Upper lobe of left lung (tissue), 6 donors: ENCODE data around the gene NDEL1. TPM values are rescaled to one million over a fixed set of nuclear protein-coding genes. Genes with fewer than 3 reads are reported as not detected.

Source experiments
- ATAC-seq, 2 donors: fragments of 200-7000 bp; cut with Tn5 transposase; one replicate each; pipeline ENCODE4 v1.9.1; 2022; ENCODE audit warnings: mild to moderate bottlenecking in 2 of 2, moderate library complexity in 2 of 2; ENCODE audit not compliant: low FRiP score in 2 of 2
- DNase-seq, 2 donors: peaks; one replicate each; pipeline ENCODE4 v3.0.0-alpha.2; 2019 to 2020
- H3K27ac ChIP-seq, 4 donors: fragments of 200-600 bp; sonication (generic); one replicate each; pipeline ENCODE4 v1.5.1; 2016 to 2019
- H3K27me3 ChIP-seq, 4 donors: fragments of 200-600 bp; sonication (generic); one replicate each; pipeline ENCODE4 v1.5.1; 2017 to 2019
- H3K36me3 ChIP-seq, 4 donors: fragments of 200-600 bp; sonication (generic); one replicate each; pipeline ENCODE4 v1.5.1; 2016 to 2019
- H3K4me1 ChIP-seq, 4 donors: fragments of 200-600 bp; sonication (generic); one replicate each; pipeline ENCODE4 v1.5.1; 2018 to 2019
- H3K4me3 ChIP-seq, 4 donors: fragments of 200-600 bp; sonication (generic); one replicate each; pipeline ENCODE4 v1.5.1; 2017 to 2019; ENCODE audit warnings: mild to moderate bottlenecking in 2 of 4, moderate library complexity in 1 of 4
- H3K9me3 ChIP-seq, 4 donors: fragments of 200-600 bp; sonication (generic); one replicate each; pipeline ENCODE4 v1.5.1; 2018 to 2019
- CTCF ChIP-seq, 6 experiments: fragments of 450-650 bp in 4 of 6; fragments of 200-600 bp in 2 of 6; sonication (generic) in 2 of 6; IDR thresholded peaks; one replicate each; pipeline ENCODE4 v1.5.1; 2016 to 2019; ENCODE audit warnings: antibody characterized with exemption in 6 of 6
- EP300 ChIP-seq, 4 donors: sonication (generic); formaldehyde crosslinking; IDR thresholded peaks; one replicate each; pipeline ENCODE4 v1.5.1; 2017; ENCODE audit warnings: antibody characterized with exemption in 4 of 4, control low read depth in 2 of 4
- POLR2A ChIP-seq, 4 donors: fragments of 450-650 bp; IDR thresholded peaks; one replicate each; pipeline ENCODE4 v1.5.1; 2016 to 2017; ENCODE audit warnings: antibody characterized with exemption in 4 of 4, mild to moderate bottlenecking in 2 of 4
- POLR2AphosphoS5 ChIP-seq, 2 donors: sonication (generic); formaldehyde crosslinking; IDR thresholded peaks; one replicate each; pipeline ENCODE4 v1.5.1; 2017; ENCODE audit warnings: antibody characterized with exemption in 2 of 2
- WGBS, 2 donors: methylation state at CpG; one replicate each; pipeline ENCODE4 v1.1.5; 2017 to 2018; 5-methylcytosine and 5-hydroxymethylcytosine counted together
- total RNA-seq, 6 donors: library from RNA; depleted of rRNA in 4 of 6; stranded (reverse); fragments of >200 nt in 4 of 6; gene quantifications; one replicate each; pipeline versions ENCODE4 v1.1.0 to v1.2.1, GENCODE V29; 2016 to 2021
- donor health status: DM: no; HTN: no; CAD: no; lungs with moderate emphysema.
- donor health status: DM: no; HTN: yes; CAD: no; lungs with severe emphysema.

NDEL1 gene
- total RNA-seq, 6 donors from 2014 or later, result 62.3 to 138 (median 85.4) TPM

GRCh38 chr17:8466873-8467272 is 31.2 kb downstream of the NDEL1 start:
- H3K27ac ChIP-seq, result no peak overlapping the region
- peaks cover 22 to 76% (median 59%) of the 10 kb centered on the region in 4 donors for H3K36me3 ChIP-seq
- H3K4me1 ChIP-seq, result peaks cover 7 to 47% (median 20%) of the 10 kb centered on the region in 4 donors
- TF ChIP-seq EP300 (IDR thresholded peaks at IDR 0.05), result no peak
- TF ChIP-seq POLR2A (IDR thresholded peaks at IDR 0.05), result no peak
- TF ChIP-seq CTCF (IDR thresholded peaks at IDR 0.05), result no peak
- TF ChIP-seq POLR2AphosphoS5 (IDR thresholded peaks at IDR 0.05), result no peak
- WGBS, 2 donors, result 96 to 97% methylated on average over 20 to 21 of the region's 21 CpGs
- peak in 1 of 2 donors; percentile 74 for DNase-seq
- ATAC-seq, result no peak
- H3K27me3 ChIP-seq, result no peaks in the 10 kb centered on the region
- no peak overlapping the region for H3K4me3 ChIP-seq
- H3K9me3 ChIP-seq, result no peaks in the 10 kb centered on the region

GRCh38 chr17:8467527-8467926 is 31.8 kb downstream of the NDEL1 start:
- Histone ChIP-seq H3K4me1 (peaks cover 7 to 47% (median 20%) of the 10 kb centered on the region in 4 donors), H3K4me3 (no peak overlapping the region), H3K9me3 (no peaks in the 10 kb centered on the region), H3K36me3 (peaks cover 21 to 76% (median 58%) of the 10 kb centered on the region in 4 donors), H3K27ac (no peak overlapping the region), H3K27me3 (no peaks in the 10 kb centered on the region)
- WGBS, 2 donors, result 71 to 73% methylated on average over 16 of the region's 16 CpGs
- TF ChIP-seq EP300 (IDR thresholded peaks at IDR 0.05), result no peak
- TF ChIP-seq POLR2A (IDR thresholded peaks at IDR 0.05), result no peak
- no peak for TF ChIP-seq POLR2AphosphoS5 (IDR thresholded peaks at IDR 0.05)
- TF ChIP-seq CTCF (IDR thresholded peaks at IDR 0.05), result no peak
- peak in 1 of 2 donors; percentile 46 for DNase-seq
- no peak for ATAC-seq

- Histone ChIP-seq H3K4me1 (peaks cover 7 to 47% (median 20%) of the 10 kb centered on the region in 4 donors), H3K4me3 (no peak overlapping the region), H3K27ac (no peak overlapping the region), H3K36me3 (peaks cover 15 to 76% (median 55%) of the 10 kb centered on the region in 4 donors), H3K27me3 (no peaks in the 10 kb centered on the region), H3K9me3 (no peaks in the 10 kb centered on the region)
- no peak for ATAC-seq
- DNase-seq, result no peak
- WGBS, 2 donors, result 86 to 94% methylated on average over 9 of the region's 9 CpGs
- no peak for TF ChIP-seq EP300 (IDR thresholded peaks at IDR 0.05)
- TF ChIP-seq POLR2A (IDR thresholded peaks at IDR 0.05), result no peak
- TF ChIP-seq CTCF (IDR thresholded peaks at IDR 0.05), result no peak
- TF ChIP-seq POLR2AphosphoS5 (IDR thresholded peaks at IDR 0.05), result no peak
Measured at GRCh38 chr17:8468127-8468526, 32.4 kb downstream of the NDEL1 start.

- no peak for TF ChIP-seq POLR2AphosphoS5 (IDR thresholded peaks at IDR 0.05)
- no peak for TF ChIP-seq CTCF (IDR thresholded peaks at IDR 0.05)
- no peak for TF ChIP-seq POLR2A (IDR thresholded peaks at IDR 0.05)
- TF ChIP-seq EP300 (IDR thresholded peaks at IDR 0.05), result no peak
- WGBS, 2 donors, result 90 to 97% methylated on average over 3 of the region's 3 CpGs
- no peak for ATAC-seq
- Histone ChIP-seq H3K27ac (no peak overlapping the region), H3K36me3 (peaks cover 14 to 76% (median 55%) of the 10 kb centered on the region in 4 donors), H3K9me3 (no peaks in the 10 kb centered on the region), H3K27me3 (no peaks in the 10 kb centered on the region), H3K4me3 (no peak overlapping the region), H3K4me1 (peaks cover 7 to 38% (median 20%) of the 10 kb centered on the region in 4 donors)
- DNase-seq, result no peak
Measured at GRCh38 chr17:8468980-8469379, 33.3 kb downstream of the NDEL1 start.

- Histone ChIP-seq H3K36me3 (peaks cover 14 to 76% (median 59%) of the 10 kb centered on the region in 4 donors), H3K4me3 (no peak overlapping the region), H3K27ac (peak overlapping the region in 1 of 4 donors; percentile 48), H3K27me3 (no peaks in the 10 kb centered on the region), H3K4me1 (peaks cover under 1 to 31% (median 15%) of the 10 kb centered on the region in 4 donors), H3K9me3 (no peaks in the 10 kb centered on the region)
- ATAC-seq (peak in 1 of 2 donors; percentile 2), DNase-seq (no peak)
- WGBS, 2 donors, result 76 to 84% methylated on average over 8 to 12 of the region's 12 CpGs
- TF ChIP-seq EP300 (IDR thresholded peaks at IDR 0.05) (no peak), CTCF (IDR thresholded peaks at IDR 0.05) (no peak), POLR2A (IDR thresholded peaks at IDR 0.05) (no peak), POLR2AphosphoS5 (IDR thresholded peaks at IDR 0.05) (no peak)
Measured at GRCh38 chr17:8469964-8470363, 34.3 kb downstream of the NDEL1 start.
